ENCODE results near the gene MICAL1. TPM values are rescaled to one million over a fixed set of nuclear protein-coding genes. Genes with fewer than 3 reads are reported as not detected.

MICAL1 gene
- total and polyA plus RNA-seq, 2 donors (not counting 3 experiments of a cell fraction or from before 2014, with no cell fraction given), result 36.5 to 39.4 TPM

- TF ChIP-seq MYC (IDR thresholded peaks at IDR 0.05; ENCODE audit: low read depth, low read length), result no peak
- ChIA-PET POLR2A (no interaction called here), CTCF (no interaction called here)
- H3K4me1 ChIP-seq (ENCODE audit: control insufficient read depth, extremely low read depth, insufficient read depth, low read length), result peaks cover 7% of the 10 kb centered on the region
- no peaks in the 10 kb centered on the region for H3K27me3 ChIP-seq (ENCODE audit: control insufficient read depth in 2 of 2, insufficient read depth in 2 of 2, low read length in 2 of 2)
- dilution Hi-C loops (cut with MboI; ENCODE audit: extremely low pct_ligation_motif_present, low sequenced_read_pairs) (no loop called here), intact Hi-C loops (cut with micrococcal nuclease) (no loop called here)
- no peaks in the 10 kb centered on the region for H3K9me3 ChIP-seq (replicated peaks; ENCODE audit: control insufficient read depth, insufficient read depth, low read length)
- H3K79me2 ChIP-seq (ENCODE audit: control insufficient read depth, insufficient read depth, low read length), result no peaks in the 10 kb centered on the region
- no peak overlapping the region for H3K4me3 ChIP-seq (replicated peaks in 1 of 3; ENCODE audit: insufficient read depth in 1 of 3, low read depth in 1 of 3, low read length in 3 of 3)
- H3K9me1 ChIP-seq (replicated peaks; ENCODE audit: control insufficient read depth, extremely low read depth, insufficient read depth, low read length), result no peaks in the 10 kb centered on the region
- no peak overlapping the region for H3K4me2 ChIP-seq (ENCODE audit: insufficient read depth, low read length)
- H3K27ac ChIP-seq (ENCODE audit: insufficient read depth, low read depth, low read length), result no peak overlapping the region
- DNase-seq (ENCODE audit: low read depth, low spot score) (no peak), FAIRE-seq (no peak)
- H4K20me1 ChIP-seq (replicated peaks; ENCODE audit: control insufficient read depth, extremely low read depth, insufficient read depth, low read length), result no peaks in the 10 kb centered on the region
- H2AFZ ChIP-seq (ENCODE audit: low read depth, low read length), result no peak overlapping the region
- no peak overlapping the region for H3K9ac ChIP-seq (replicated peaks; ENCODE audit: extremely low read depth, insufficient read depth, low read length)
- no peaks in the 10 kb centered on the region for H3K36me3 ChIP-seq (ENCODE audit: control insufficient read depth in 2 of 2, extremely low read depth in 1 of 2, insufficient read depth in 2 of 2, low read length in 2 of 2)
- no TSS peak for BruUV-seq (replicated peaks)
These were observed 3.4 kb downstream of the MICAL1 start for GRCh38 chr6:109452181-109452580.

DNA sequence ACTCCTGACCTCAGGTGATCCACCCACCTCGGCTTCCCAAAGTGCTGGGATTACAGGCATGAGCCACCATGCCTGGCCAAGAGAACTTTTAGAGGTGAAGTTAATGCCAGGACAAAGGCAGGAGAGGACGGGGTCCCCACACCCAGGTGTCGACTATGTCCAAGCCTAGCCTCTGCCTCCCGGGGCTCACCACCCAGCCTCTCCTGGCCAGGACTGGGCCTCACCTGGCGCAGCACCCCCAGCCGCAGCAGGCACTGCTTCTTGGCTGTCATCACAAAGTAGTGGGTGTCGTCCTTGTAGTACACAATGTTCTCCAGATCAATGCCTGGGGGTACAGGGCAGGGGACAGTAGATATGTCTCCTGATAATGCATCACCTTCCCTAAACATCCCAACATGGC is 4.2 kb downstream of the MICAL1 start:
- no peaks in the 10 kb centered on the region for H3K79me2 ChIP-seq (ENCODE audit: control insufficient read depth, insufficient read depth, low read length)
- H2AFZ ChIP-seq (ENCODE audit: low read depth, low read length), result no peak overlapping the region
- H3K27me3 ChIP-seq (ENCODE audit: control insufficient read depth in 2 of 2, insufficient read depth in 2 of 2, low read length in 2 of 2), result no peaks in the 10 kb centered on the region
- CTCF ChIA-PET, result no interaction called here
- POLR2A ChIA-PET, result no interaction called here
- no peaks in the 10 kb centered on the region for H3K9me1 ChIP-seq (replicated peaks; ENCODE audit: control insufficient read depth, extremely low read depth, insufficient read depth, low read length)
- dilution Hi-C loops (cut with MboI; ENCODE audit: extremely low pct_ligation_motif_present, low sequenced_read_pairs) (no loop called here), intact Hi-C loops (cut with micrococcal nuclease) (no loop called here)
- H3K9me3 ChIP-seq (replicated peaks; ENCODE audit: control insufficient read depth, insufficient read depth, low read length), result no peaks in the 10 kb centered on the region
- no TSS peak for BruUV-seq (replicated peaks)
- no peak for FAIRE-seq
- no peak overlapping the region for H3K27ac ChIP-seq (ENCODE audit: insufficient read depth, low read depth, low read length)
- no peak for DNase-seq (ENCODE audit: low read depth, low spot score)
- H3K36me3 ChIP-seq (ENCODE audit: control insufficient read depth in 2 of 2, extremely low read depth in 1 of 2, insufficient read depth in 2 of 2, low read length in 2 of 2), result peaks cover 0 to 2% of the 10 kb centered on the region in 2 experiments
- no peak overlapping the region for H3K4me2 ChIP-seq (ENCODE audit: insufficient read depth, low read length)
- TF ChIP-seq GATA2 (IDR thresholded peaks at IDR 0.05; ENCODE audit: insufficient read depth, insufficient read length, low read depth, low read length) (no peak), JUN (IDR thresholded peaks at IDR 0.05; ENCODE audit: borderline replicate concordance, insufficient read depth, insufficient read length, low read depth) (no peak), EZH2 (IDR thresholded peaks at IDR 0.05; ENCODE audit: borderline replicate concordance, low read depth, low read length, severe bottlenecking) (no peak), POLR2AphosphoS5 (IDR thresholded peaks at IDR 0.05; ENCODE audit: insufficient read depth, low read depth, low read length) (no peak), POLR2A (IDR thresholded peaks at IDR 0.05; ENCODE audit: low read depth, low read length) (no peak), MYC (IDR thresholded peaks at IDR 0.05; ENCODE audit: low read depth, low read length) (no peak), FOS (IDR thresholded peaks at IDR 0.05; ENCODE audit: borderline replicate concordance, insufficient read depth, low read length) (no peak)
- TF ChIP-seq, protein P1, sequence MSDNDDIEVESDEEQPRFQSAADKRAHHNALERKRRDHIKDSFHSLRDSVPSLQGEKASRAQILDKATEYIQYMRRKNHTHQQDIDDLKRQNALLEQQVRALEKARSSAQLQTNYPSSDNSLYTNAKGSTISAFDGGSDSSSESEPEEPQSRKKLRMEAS (IDR thresholded peaks at IDR 0.05; ENCODE audit: insufficient read depth, insufficient read length), result no peak
- TF ChIP-seq, protein P2, sequence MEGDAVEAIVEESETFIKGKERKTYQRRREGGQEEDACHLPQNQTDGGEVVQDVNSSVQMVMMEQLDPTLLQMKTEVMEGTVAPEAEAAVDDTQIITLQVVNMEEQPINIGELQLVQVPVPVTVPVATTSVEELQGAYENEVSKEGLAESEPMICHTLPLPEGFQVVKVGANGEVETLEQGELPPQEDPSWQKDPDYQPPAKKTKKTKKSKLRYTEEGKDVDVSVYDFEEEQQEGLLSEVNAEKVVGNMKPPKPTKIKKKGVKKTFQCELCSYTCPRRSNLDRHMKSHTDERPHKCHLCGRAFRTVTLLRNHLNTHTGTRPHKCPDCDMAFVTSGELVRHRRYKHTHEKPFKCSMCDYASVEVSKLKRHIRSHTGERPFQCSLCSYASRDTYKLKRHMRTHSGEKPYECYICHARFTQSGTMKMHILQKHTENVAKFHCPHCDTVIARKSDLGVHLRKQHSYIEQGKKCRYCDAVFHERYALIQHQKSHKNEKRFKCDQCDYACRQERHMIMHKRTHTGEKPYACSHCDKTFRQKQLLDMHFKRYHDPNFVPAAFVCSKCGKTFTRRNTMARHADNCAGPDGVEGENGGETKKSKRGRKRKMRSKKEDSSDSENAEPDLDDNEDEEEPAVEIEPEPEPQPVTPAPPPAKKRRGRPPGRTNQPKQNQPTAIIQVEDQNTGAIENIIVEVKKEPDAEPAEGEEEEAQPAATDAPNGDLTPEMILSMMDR (IDR thresholded peaks at IDR 0.05; ENCODE audit: extremely low read depth in 1 of 2, insufficient read depth in 1 of 2, low read depth in 1 of 2, low read length in 2 of 2), result no peak
- H3K4me1 ChIP-seq (ENCODE audit: control insufficient read depth, extremely low read depth, insufficient read depth, low read length), result peaks cover 3% of the 10 kb centered on the region
- H3K4me3 ChIP-seq (replicated peaks in 1 of 3; ENCODE audit: insufficient read depth in 1 of 3, low read depth in 1 of 3, low read length in 3 of 3), result no peak overlapping the region
- H3K9ac ChIP-seq (replicated peaks; ENCODE audit: extremely low read depth, insufficient read depth, low read length), result no peak overlapping the region
- no peaks in the 10 kb centered on the region for H4K20me1 ChIP-seq (replicated peaks; ENCODE audit: control insufficient read depth, extremely low read depth, insufficient read depth, low read length)
